ENCODE results near the gene PFKFB4.

Gene PFKFB4

DNA sequence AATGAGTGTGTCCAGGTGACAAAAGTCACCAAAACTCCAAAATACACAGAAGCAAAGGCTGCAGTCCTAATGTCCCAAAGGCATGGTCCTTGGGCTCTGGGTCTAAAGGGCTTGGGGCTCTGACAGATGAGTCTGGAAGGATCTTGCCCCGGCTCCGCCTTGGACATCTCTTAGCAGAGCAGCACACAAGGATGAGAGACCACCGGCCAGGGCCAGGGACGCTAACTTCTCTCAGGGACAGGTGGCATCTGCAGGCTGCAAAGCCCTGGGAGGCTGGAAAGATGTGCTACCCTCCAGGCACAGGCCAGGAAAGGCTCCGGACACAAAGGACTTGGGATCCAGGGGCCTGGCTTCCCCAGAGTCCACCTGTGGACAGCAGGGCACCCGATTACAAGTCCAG, 38.5 kb downstream of the PFKFB4 start:
- no peak overlapping the region for H3K27ac ChIP-seq (replicated peaks)
- H3K4me3 ChIP-seq (replicated peaks; ENCODE audit: insufficient read depth, low read length): no peak overlapping the region
- no peak for DNase-seq (ENCODE audit: low read depth in 1 of 2, low spot score in 1 of 2)
- H3K27me3 ChIP-seq (ENCODE audit: insufficient read depth, poor library complexity, severe bottlenecking): no peaks in the 10 kb centered on the region
- TF ChIP-seq GABPA (IDR thresholded peaks at IDR 0.05; ENCODE audit: low read depth): no peak
- TF ChIP-seq, protein P1, sequence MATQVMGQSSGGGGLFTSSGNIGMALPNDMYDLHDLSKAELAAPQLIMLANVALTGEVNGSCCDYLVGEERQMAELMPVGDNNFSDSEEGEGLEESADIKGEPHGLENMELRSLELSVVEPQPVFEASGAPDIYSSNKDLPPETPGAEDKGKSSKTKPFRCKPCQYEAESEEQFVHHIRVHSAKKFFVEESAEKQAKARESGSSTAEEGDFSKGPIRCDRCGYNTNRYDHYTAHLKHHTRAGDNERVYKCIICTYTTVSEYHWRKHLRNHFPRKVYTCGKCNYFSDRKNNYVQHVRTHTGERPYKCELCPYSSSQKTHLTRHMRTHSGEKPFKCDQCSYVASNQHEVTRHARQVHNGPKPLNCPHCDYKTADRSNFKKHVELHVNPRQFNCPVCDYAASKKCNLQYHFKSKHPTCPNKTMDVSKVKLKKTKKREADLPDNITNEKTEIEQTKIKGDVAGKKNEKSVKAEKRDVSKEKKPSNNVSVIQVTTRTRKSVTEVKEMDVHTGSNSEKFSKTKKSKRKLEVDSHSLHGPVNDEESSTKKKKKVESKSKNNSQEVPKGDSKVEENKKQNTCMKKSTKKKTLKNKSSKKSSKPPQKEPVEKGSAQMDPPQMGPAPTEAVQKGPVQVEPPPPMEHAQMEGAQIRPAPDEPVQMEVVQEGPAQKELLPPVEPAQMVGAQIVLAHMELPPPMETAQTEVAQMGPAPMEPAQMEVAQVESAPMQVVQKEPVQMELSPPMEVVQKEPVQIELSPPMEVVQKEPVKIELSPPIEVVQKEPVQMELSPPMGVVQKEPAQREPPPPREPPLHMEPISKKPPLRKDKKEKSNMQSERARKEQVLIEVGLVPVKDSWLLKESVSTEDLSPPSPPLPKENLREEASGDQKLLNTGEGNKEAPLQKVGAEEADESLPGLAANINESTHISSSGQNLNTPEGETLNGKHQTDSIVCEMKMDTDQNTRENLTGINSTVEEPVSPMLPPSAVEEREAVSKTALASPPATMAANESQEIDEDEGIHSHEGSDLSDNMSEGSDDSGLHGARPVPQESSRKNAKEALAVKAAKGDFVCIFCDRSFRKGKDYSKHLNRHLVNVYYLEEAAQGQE (IDR thresholded peaks at IDR 0.05; ENCODE audit: insufficient replicate concordance, low read depth): no peak
- no peak for TF ChIP-seq POLR2AphosphoS5 (IDR thresholded peaks at IDR 0.05; ENCODE audit: low read depth)
- TF ChIP-seq SPI1 (IDR thresholded peaks at IDR 0.05; ENCODE audit: borderline replicate concordance, low read depth): no peak
- TF ChIP-seq, protein P2, sequence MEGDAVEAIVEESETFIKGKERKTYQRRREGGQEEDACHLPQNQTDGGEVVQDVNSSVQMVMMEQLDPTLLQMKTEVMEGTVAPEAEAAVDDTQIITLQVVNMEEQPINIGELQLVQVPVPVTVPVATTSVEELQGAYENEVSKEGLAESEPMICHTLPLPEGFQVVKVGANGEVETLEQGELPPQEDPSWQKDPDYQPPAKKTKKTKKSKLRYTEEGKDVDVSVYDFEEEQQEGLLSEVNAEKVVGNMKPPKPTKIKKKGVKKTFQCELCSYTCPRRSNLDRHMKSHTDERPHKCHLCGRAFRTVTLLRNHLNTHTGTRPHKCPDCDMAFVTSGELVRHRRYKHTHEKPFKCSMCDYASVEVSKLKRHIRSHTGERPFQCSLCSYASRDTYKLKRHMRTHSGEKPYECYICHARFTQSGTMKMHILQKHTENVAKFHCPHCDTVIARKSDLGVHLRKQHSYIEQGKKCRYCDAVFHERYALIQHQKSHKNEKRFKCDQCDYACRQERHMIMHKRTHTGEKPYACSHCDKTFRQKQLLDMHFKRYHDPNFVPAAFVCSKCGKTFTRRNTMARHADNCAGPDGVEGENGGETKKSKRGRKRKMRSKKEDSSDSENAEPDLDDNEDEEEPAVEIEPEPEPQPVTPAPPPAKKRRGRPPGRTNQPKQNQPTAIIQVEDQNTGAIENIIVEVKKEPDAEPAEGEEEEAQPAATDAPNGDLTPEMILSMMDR (IDR thresholded peaks at IDR 0.05; ENCODE audit: insufficient read depth, low read length): no peak

DNA sequence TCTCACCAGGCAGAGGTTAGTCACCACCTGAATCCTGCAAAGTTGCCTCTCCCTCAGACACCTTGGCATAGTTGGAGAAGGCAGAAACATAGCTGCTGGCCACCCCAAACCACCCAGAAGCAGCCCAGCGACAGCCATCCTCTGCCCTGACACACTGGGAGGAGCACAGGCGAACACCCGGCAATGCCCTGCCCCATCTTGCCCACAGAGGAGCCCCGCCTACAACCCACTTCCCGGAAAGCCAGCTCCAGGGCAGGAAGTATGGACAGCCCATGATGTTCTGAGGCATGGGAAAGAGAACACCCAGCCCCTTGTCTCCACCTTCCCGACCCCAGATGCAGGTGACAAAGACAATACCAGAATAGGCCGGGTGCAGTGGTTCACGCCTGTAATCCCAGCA, 40.0 kb downstream of the PFKFB4 start:
- no peak overlapping the region for H3K4me3 ChIP-seq (replicated peaks; ENCODE audit: insufficient read depth, low read length)
- DNase-seq (ENCODE audit: low read depth in 1 of 2, low spot score in 1 of 2): no peak
- no peak for TF ChIP-seq POLR2AphosphoS5 (IDR thresholded peaks at IDR 0.05; ENCODE audit: low read depth)
- no peak for TF ChIP-seq GABPA (IDR thresholded peaks at IDR 0.05; ENCODE audit: low read depth)
- TF ChIP-seq, protein P2 (IDR thresholded peaks at IDR 0.05; ENCODE audit: insufficient read depth, low read length): no peak
- TF ChIP-seq SPI1 (IDR thresholded peaks at IDR 0.05; ENCODE audit: borderline replicate concordance, low read depth): no peak
- TF ChIP-seq, protein P1 (IDR thresholded peaks at IDR 0.05; ENCODE audit: insufficient replicate concordance, low read depth): no peak
- no peaks in the 10 kb centered on the region for H3K27me3 ChIP-seq (ENCODE audit: insufficient read depth, poor library complexity, severe bottlenecking)
- no peak overlapping the region for H3K27ac ChIP-seq (replicated peaks)

DNA sequence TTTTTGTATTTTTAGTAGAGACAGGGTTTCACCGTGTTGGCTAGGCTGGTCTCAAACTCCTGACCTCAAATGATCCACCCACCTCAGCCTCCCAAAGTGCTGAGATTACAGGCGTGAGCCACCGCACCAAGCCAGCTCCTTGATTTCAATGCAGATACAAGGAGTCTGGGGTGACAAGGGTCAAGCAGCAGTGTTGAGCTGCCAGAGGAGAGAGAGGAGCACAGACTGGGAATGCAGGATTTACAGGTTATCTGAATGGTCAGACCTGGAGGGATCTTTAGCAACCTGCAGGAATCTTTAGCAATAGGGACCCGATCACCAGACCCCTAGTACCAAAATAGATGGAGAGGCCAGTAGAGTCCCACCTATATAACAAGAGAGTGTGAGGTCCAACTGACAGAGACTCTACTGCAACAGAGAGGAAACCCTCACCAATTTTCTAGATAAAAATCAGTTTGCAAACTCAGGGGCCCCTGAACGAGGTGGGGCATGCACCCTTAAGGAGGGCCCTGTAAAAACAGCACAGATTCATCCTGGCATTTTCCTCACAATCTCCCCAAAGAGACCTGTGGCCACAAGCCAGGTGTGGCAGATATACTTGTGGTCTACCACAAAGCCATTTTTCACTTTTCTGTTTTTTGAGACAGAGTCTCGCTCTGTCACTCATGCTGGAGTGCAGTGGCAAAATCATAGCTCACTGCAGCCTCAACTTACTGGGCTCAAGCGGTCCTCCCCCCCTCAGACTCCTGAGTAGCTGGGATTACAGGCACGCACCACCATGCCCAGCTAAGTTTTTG, 42.0 kb downstream of the PFKFB4 start:
- no peak overlapping the region for H3K4me3 ChIP-seq (replicated peaks; ENCODE audit: insufficient read depth, low read length)
- no peak for DNase-seq (ENCODE audit: low read depth in 1 of 2, low spot score in 1 of 2)
- TF ChIP-seq POLR2AphosphoS5 (IDR thresholded peaks at IDR 0.05; ENCODE audit: low read depth) (no peak), SPI1 (IDR thresholded peaks at IDR 0.05; ENCODE audit: borderline replicate concordance, low read depth) (no peak)
- TF ChIP-seq, protein P2 (IDR thresholded peaks at IDR 0.05; ENCODE audit: insufficient read depth, low read length): no peak
- H3K27ac ChIP-seq (replicated peaks): no peak overlapping the region
- H3K27me3 ChIP-seq (ENCODE audit: insufficient read depth, poor library complexity, severe bottlenecking): no peaks in the 10 kb centered on the region
